NCI-H1105 (cell line): ENCODE data around the gene VILL.

Source experiments
- DNase-seq: peaks from one replicate; lab custom pipeline; 2025; lab: John Stamatoyannopoulos, UW

Gene VILL

DNA sequence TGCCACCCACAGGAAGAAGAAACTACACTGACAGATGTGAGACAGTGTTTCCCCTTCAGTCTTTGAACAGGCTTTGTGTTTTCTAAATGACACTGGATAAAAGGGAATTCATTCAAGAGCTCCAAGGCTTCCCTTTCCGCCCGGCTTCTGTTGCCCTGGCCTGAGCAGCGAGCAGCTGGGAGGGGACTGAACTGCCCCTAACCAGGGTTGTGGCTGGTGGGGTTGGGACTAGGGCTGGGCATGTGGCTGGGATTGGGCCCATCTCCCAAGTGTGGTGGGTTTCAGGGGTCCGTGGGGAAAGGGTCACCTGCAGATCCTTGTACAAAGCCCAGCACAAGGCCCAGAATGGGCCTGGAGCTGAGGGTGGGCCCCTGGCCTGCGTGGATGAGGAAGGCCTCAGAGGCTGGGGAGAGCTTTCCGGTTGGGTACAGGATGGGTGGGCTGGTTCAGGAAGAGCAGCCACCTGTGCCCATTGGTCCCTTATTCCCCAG is 10.4 kb downstream of the VILL start:
- DNase-seq: no peak

DNA sequence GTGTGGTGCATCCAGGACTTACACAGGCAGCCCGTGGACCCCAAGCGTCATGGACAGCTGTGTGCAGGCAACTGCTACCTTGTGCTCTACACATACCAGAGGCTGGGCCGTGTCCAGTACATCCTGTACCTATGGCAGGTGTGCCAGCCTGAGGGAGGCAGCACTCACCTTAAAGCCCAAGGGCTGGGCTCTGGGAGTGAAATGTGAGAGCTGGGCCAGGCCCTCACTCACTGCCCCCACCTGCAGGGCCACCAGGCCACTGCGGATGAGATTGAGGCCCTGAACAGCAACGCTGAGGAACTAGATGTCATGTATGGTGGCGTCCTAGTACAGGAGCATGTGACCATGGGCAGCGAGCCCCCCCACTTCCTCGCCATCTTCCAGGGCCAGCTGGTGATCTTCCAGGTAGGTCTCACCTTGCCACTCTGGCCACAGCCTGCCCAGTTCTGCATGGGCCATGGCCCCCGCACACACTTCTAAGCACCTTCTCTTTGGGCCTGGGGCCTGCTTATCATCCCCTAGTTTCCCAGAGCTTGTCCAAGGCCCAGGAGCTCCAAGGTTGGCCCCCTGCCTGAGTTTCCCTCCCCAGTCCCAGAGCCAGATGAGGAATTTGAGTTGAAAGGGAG is 11.0 kb downstream of the VILL start:
- no peak for DNase-seq

DNA sequence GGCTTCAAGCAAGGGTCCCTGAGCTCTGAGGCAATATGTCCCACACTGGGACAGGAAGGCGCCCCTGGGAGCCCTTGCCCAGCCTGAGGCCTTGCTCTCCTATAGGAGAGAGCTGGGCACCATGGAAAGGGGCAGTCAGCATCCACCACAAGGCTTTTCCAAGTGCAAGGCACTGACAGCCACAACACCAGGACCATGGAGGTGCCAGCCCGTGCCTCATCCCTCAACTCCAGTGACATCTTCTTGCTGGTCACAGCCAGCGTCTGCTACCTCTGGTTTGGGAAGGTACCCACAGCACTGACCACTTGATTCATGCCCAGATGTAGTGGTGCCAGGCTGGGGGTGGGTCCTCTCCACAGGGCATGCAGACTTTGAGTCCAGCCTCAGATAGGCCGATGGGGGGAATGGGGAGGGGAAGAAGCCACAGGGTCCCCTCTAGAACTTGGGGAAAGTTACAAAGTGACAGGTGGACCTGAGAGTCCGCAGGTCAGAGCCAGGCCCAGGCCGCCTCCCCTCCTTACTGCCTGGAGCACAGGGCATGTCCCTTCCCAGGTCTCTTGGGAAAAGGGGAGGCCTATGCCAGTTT is 11.8 kb downstream of the VILL start:
- no peak for DNase-seq

DNA sequence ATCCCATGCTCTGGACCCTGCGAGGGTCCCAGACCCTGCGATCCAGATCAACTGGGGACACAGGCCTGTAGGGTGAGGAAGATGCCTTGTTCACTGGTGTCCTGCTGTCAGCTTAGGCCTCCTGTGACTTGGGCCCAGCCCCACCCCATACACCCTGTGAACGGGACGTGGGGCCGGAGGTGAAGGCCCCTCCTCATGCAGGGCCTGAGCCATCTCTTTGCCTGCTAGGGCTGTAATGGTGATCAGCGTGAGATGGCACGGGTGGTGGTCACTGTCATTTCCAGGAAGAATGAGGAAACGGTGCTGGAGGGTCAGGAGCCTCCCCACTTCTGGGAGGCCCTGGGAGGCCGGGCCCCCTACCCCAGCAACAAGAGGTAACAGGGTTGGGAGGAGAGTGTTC is 12.4 kb downstream of the VILL start:
- DNase-seq: no peak

DNA sequence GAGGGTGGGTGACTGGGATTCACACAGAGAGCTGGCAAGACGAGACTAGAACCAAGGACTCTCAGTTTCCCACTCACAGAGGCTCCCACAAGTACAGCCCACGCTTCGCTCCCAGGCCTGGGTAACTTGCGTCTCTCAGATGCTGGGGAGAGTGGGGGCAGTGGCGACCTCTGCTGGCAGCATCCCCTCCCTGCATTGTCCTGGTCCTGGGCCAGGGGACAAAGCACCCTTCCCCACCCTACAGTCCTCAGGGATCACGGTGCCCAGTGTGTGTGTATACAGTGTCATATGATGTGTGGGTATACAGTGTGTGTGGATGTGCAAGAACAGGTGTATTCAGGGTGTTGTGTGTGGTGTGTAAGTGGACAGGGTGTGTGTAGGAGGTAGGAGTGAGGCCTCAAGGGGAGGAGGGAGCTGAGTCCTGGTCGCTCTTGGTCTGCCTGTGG is 12.8 kb downstream of the VILL start:
- DNase-seq: no peak

DNA sequence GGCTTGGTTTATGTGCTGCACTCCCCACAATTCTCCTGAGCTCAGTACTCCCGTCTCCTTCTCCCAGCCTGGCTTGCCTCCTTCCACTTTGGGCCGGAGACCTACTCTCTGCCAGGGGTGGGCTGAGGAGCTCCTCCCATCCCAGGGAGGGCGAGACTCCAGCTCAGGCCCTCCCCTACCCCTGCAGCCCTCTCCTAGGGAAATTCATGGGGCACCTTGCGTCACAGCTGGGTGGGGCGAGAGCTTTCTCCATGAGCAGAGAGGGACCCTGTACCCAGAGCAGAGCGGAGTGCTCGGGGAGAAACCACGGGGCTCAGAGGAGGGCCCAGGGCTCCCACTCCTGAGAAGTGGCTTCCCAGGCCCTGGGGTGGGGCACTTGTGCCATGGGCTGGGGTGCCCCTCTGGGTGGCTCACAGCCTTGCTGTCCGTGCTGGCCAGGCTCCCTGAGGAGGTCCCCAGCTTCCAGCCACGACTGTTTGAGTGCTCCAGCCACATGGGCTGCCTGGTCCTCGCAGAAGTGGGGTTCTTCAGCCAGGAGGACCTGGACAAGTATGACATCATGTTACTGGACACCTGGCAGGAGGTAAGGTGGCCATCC is 13.3 kb downstream of the VILL start:
- no peak for DNase-seq

DNA sequence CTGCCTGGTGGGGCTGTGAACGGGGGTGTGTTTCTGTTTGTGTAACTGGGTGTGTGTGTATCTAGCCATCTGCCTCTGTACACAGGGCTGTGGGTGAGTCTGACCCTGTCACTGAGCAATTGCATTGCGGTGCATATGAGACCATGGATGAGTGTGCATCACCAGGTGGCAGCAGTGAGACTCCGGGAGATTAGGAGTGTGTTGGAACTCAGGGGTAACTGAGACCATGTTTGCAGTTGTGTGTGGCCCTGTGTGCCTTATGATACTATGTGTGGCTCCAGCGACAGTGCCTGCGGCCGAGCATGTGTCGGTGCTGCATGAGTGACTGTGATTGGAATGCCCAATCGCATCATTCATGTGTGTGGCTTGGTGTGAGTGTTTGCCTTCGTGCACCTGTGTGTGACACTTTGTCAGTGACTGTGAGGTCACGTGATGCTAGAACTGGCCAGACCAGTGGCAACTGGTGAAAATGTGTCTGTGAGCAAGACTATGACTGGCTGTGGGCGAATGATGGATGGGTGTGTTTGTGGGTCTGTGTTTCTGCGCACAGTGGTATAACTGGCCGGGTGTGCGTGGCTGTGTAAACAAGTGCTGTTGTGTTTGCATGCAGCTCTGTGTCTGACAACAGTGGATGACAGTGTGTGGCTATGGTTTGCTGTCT is 14.0 kb downstream of the VILL start:
- no peak for DNase-seq

DNA sequence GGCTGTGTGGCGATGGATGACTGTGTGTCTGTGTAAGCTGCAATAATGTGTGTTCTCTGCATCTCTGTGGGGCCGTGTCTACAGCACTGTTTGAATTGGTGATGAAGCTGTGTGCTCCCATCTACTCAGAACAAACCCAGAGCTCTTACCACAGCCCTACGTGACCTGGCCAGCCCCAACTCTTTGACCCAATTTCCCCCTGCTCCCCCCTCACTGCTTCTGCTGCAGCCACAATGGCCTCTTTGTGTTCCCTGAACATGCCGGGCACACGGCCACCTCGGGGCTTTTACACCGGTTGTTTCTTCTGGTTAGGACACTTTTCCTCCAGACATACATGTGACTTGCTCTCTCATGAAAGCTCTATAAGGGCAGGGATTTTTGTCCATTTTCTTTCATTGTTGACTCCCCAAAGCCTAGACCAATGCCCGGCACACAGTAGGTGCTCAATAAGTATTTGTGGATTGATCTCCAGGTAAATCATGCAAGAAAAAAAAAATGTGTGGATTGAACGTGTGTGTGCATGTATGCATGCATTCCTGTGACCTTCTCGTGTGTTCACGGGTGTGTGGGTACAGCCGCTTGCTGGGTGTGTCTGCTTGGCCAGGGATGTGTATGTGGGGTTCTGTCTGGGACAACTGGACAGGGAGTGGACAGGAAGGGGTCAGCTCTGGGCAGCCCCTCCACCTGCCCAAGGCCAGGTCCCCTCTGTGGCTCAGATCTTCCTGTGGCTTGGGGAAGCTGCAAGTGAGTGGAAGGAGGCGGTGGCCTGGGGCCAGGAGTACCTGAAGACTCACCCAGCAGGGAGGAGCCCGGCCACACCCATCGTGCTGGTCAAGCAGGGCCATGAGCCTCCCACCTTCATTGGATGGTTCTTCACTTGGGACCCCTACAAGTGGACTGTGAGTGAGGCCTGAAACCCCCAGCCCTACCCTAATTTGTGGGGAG is 14.8 kb downstream of the VILL start:
- DNase-seq: no peak

DNA sequence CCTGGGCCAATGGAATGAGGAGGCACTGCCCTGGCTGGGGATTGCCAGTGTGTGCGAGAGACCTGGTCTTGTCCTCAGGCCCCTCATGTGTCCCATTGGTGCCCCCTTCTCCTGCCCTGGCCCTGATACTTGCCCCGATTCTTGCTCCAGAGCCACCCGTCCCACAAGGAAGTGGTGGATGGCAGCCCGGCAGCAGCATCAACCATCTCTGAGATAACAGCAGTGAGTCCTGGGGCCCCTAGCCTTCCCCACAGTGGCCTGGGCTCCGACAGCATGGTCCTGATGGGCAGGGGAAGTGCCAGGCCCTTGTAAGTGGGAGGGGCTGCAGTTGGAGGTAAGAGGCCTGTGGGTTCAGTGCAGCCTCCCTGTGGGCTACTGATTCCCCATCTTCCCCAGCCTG is 15.4 kb downstream of the VILL start:
- no peak for DNase-seq

DNA sequence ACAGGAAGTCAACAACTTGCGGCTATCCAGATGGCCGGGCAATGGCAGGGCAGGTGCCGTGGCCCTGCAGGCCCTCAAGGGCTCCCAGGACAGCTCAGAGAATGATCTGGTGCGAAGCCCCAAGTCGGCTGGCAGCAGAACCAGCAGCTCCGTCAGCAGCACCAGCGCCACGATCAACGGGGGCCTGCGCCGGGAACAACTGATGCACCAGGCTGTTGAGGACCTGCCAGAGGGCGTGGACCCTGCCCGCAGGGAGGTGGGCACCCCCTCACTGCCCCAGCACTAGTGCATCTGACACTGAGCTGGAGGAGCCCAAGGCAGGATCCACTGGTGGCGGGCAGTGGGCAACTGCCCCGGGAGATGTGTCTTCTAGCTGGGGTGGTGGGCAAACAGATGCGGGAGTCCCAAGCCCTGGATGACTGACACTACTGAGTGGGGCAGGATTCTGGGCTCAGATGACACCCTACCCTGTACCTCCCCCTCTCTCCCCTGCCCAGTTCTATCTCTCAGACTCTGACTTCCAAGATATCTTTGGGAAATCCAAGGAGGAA is 15.9 kb downstream of the VILL start:
- no peak for DNase-seq

DNA sequence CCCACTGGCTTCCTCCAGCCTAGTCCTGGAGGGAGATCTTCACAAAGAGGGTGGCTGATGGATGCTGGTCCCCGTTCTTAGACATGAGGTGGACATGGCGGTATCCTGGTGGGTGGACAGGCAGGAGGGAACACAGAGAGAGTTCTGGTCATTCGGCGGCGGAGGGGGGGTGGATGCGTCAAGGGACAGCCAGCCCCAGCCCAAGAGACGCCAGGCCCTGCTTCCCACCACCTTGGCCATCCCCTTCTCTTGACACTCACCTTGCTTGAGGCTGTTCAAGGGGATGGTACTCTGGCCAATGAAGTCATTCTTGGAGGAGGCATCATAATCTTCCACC is 17.1 kb downstream of the VILL start:
- no peak for DNase-seq

DNA sequence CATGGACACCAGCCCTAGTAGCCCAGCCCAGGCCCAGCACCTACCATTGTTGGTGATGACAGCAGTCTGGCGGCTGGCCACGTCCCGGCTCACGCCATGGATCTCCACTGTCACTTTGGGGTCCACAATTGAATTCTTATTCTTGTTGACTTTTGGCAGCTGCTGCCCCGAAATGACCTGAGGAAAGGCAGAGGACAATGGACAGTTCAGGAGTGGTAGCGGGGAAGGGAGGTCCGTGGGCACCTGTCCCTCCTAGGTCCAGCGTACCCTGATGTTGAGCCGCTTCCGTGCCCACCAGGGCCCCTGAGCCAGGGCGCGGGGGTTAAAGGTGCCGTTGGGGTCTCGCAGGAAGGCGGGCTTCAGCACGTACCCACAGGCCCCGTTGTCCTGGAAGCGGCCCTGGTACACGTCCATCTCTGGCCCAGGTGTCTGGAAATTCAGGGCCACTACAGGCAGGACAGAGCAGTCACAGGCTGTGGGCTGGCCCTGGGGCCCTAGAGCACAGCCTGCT is 17.7 kb downstream of the VILL start:
- DNase-seq: no peak

DNA sequence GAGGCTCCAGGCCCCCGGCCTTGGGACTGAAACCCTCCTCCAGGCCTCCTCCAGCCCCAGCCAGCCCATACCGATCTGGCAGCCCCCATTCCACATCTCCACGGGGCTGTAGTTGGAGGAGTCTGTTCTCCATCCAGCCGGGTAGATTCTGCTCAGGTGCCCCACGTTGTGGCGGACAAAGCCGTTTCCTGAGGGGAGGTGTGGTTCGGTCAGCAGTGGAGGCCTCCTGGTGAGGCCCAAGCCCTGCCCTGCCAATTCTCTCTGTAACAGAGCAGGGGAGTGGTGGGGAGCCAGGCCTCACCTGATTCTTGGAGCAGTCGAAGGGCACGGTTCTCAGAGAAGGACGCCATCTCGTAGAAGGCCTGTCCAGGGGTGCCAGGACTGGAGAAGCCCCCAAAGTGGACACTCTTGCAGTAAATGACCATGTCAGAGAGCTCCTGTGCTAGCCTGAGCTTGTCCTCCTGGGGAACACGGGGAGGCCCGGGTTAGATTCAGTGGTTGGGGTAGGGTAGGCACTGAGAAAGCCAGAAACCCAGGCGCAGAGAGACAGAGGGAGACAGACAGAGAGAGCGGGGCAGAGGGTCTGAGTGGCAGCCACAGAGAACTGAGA is 18.5 kb downstream of the VILL start:
- no peak for DNase-seq

DNA sequence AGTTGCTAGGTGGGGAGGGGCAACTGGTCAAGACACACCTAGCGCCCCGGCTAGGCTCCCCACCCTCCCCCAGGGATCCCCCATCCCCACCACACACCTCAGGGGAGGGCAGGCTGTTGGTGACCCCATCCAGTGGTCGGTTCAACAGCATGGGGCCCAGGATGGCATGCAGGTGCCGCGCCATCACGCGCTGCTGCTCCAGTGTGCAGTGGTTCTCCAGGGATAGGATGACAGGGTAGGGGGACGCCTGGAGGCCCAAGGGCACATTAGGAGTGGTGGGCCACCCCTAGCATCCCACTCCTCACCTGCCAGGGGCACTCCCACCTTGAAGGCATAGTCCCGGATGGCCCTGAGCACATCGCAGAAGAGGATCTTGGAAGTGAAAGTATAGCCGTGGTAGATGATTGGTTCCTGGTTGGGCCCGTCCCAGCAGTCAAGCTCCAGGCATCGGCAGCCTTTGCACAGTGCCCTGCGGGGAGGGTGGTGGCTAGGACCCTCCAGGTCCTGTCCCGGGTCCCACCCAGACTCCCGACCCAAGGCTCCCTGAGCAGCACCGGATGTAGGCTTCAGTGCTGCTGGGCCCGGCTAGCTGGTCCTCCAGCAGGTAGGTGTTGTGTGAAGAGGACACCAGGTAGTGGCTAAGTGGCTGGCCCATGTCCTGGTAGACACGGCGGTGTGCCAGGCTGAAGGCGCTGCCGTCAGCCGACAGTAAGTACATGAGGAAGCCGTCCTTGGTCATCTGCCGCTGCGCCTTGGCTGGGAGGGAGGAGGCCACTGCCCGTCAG is 19.4 kb downstream of the VILL start:
- DNase-seq: no peak

DNA sequence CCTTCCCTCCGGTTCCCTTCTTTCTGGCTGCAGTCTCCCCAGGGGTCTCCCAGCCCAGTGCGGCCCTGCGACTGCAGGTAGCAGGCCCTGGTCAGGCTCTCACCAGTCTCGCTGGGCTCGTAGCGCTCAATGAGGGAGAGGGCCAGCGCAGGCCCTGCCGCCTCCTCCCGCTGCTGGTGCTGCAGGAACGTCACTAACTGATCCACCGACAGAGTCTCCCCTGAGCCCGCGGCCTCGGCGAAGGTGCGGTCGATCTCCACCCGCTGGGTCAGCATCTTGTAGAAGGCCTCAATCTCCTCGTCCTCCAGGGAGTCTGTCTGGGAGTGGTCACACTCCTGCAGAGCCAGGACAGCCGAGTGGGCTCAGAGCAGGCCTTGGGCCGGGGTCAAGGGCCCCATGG is 20.5 kb downstream of the VILL start:
- no peak for DNase-seq

DNA sequence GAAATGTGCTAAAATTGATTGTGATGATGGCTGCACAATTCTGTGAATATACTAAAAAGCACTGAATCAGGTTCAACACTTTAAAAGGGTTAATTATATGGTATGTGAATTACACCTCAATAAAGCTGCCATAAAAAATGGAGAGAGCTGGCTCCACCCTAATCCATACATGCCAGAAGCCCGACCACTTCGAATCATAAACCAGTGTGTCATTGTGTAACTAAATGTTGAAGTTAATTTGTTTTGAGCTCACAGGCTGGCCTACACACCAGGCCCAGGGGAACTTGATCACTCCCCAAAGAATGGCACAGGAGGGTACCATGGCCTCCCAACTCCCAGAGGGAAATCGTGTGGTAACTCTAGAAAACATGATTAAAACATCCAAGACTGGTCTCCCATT is 24.9 kb downstream of the VILL start:
- no peak for DNase-seq

DNA sequence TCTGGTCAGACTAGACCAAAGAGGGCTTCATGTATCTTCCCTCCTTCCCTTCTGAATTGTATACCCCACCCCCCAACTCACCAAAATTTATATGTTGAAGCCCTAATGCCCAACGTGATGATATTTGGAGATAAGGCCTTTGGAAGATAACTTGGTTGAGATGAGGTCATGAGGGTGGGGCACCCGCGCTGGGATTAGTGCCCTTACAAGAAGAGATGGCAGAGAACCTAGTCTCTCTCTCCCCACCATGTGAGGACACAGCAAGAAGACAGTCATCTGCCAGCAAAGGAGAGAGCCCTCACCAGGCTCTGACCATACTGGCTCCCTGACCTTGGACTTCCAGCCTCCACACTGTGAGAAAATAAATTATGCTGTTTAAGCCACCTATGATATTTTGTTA is 25.4 kb downstream of the VILL start:
- no peak for DNase-seq

DNA sequence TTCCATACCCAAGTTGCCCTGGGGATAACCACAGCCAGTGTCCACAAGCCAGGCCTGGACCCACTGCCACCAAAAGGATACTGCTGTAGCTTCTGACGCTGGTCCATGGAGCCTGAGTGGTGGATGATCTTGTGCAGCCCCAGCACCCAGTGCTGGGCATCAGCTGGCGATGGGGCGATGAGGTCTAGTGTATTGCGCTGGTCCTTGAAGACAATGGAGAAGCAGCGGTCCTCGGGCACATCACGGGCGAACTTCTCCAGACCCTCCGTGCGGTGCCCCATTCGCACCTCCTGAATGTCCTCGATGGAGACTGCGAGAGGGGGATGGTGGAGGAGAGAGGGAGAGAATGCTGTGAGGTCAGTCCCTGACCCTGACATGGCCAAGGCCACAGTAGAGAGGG is 25.8 kb downstream of the VILL start:
- no peak for DNase-seq

DNA sequence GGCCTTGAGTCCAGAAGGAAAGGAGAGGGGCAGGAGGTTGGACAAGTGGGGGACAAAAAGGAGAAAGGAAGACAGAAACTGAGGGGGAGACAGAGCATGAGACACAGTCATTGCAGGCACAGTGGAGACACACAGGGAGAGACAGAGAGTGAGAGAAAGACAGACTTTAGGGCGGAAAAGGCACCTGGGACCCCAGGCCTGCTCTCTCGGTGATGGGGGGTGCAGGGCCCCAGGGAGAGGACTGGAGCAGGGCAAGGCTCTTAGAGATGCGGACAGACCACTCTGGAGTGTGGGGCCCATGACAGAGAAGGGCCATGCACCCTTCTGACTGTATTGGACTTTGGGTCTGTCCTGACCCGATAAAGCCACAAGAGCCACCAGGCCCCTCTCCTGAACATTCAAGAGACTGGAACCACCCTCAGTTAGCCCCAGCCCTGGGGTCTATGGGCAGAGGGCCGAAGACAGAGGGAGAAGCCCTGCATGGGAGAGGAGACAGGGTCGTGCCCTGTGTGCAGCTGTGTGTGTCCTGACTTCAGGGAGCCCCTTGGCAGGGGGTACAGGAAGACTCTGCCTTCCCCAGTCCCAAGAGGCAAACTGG is 26.4 kb downstream of the VILL start:
- no peak for DNase-seq
